Left ventricle myocardium inferior (tissue), 1 donor: ENCODE measurements around the gene BMPR1B. TPM values are rescaled to one million over a fixed set of nuclear protein-coding genes. Genes with fewer than 3 reads are reported as not detected.

Experiments used
- DNase-seq: peaks from one replicate; pipeline ENCODE4 v3.0.0-alpha.2; 2020
- H3K27ac ChIP-seq: fragments of 200-600 bp; replicated peaks from 2 replicates; pipeline ENCODE4 v1.8.0; 2021
- H3K27me3 ChIP-seq: fragments of 200-600 bp; 2 replicates; pipeline ENCODE4 v1.8.0; 2021; ENCODE audit warnings: low read depth
- H3K36me3 ChIP-seq: fragments of 200-600 bp; 2 replicates; pipeline ENCODE4 v1.8.0; 2021
- H3K4me1 ChIP-seq: fragments of 200-600 bp; 2 replicates; pipeline ENCODE4 v1.8.0; 2021
- H3K4me3 ChIP-seq: fragments of 200-600 bp; 2 replicates; pipeline ENCODE4 v1.8.0; 2021; ENCODE audit warnings: mild to moderate bottlenecking, moderate library complexity
- H3K9me3 ChIP-seq: fragments of 200-600 bp; replicated peaks from 2 replicates; pipeline ENCODE4 v1.8.0; 2021
- CTCF ChIP-seq: fragments of 200-600 bp; IDR thresholded peaks from 2 replicates; pipeline ENCODE4 v1.8.0; 2021; ENCODE audit warnings: antibody characterized with exemption, mild to moderate bottlenecking, borderline replicate concordance
- intact Hi-C: fragments of 100-400 bp; cut with micrococcal nuclease; formaldehyde crosslinking; loops from one replicate; pipeline ENCODE4 v1.11.0; 2022
- total RNA-seq: library from RNA; stranded (reverse); fragmentation: NEBNext Ultra II Directional; extraction: Animal tissue kit (Norgen Biotek cat#: 25700); gene quantifications from one replicate; pipeline ENCODE4 v1.2.1, GENCODE V29; 2021
- donor health status: DM: no; HTN: yes; CAD: no; lungs with severe emphysema.

The BMPR1B gene
- total RNA-seq, 1 donor from 2014 or later, result 3.0 TPM

- TF ChIP-seq CTCF, result no peak
- H3K27ac ChIP-seq, result no peak overlapping the region
- H3K9me3 ChIP-seq, result no peaks in the 10 kb centered on the region
- H3K4me1 ChIP-seq, result peaks cover 3% of the 10 kb centered on the region
- intact Hi-C loops, result no loop called here
- peaks cover 52% of the 10 kb centered on the region for H3K27me3 ChIP-seq
- H3K36me3 ChIP-seq, result no peaks in the 10 kb centered on the region
- no peak overlapping the region for H3K4me3 ChIP-seq
- DNase-seq, result no peak
Measured at GRCh38 chr4:94763500-94763899, 5.7 kb downstream of the BMPR1B start.

GRCh38 chr4:94764069-94764468, 6.3 kb downstream of the BMPR1B start:
- Histone ChIP-seq H3K27ac (no peak overlapping the region), H3K36me3 (no peaks in the 10 kb centered on the region), H3K27me3 (peaks cover 52% of the 10 kb centered on the region), H3K4me3 (no peak overlapping the region), H3K4me1 (no peaks in the 10 kb centered on the region), H3K9me3 (no peaks in the 10 kb centered on the region)
- DNase-seq, result no peak
- no peak for TF ChIP-seq CTCF
- intact Hi-C loops, result no loop called here

GRCh38 chr4:94765174-94765573, 7.4 kb downstream of the BMPR1B start:
- no peak for DNase-seq
- TF ChIP-seq CTCF, result no peak
- intact Hi-C loops, result no loop called here
- no peaks in the 10 kb centered on the region for H3K9me3 ChIP-seq
- no peak overlapping the region for H3K4me3 ChIP-seq
- H3K36me3 ChIP-seq, result no peaks in the 10 kb centered on the region
- H3K27me3 ChIP-seq, result peaks cover 44% of the 10 kb centered on the region
- no peak overlapping the region for H3K27ac ChIP-seq
- H3K4me1 ChIP-seq, result no peaks in the 10 kb centered on the region

GRCh38 chr4:94765648-94766047, 7.9 kb downstream of the BMPR1B start:
- no peak for DNase-seq
- no peak for TF ChIP-seq CTCF

GRCh38 chr4:94766856-94767255, 9.1 kb downstream of the BMPR1B start:
- H3K36me3 ChIP-seq, result no peaks in the 10 kb centered on the region
- TF ChIP-seq CTCF, result no peak
- no peaks in the 10 kb centered on the region for H3K9me3 ChIP-seq
- H3K27me3 ChIP-seq, result peaks cover 39% of the 10 kb centered on the region
- H3K27ac ChIP-seq, result no peak overlapping the region
- no peak overlapping the region for H3K4me3 ChIP-seq
- H3K4me1 ChIP-seq, result no peaks in the 10 kb centered on the region
- intact Hi-C loops, result no loop called here
- DNase-seq, result no peak

More at GRCh38 chr4:94765648-94766047, 7.9 kb downstream of the BMPR1B start:
- Histone ChIP-seq H3K36me3 (no peaks in the 10 kb centered on the region), H3K4me1 (no peaks in the 10 kb centered on the region), H3K27ac (no peak overlapping the region), H3K27me3 (peaks cover 39% of the 10 kb centered on the region), H3K4me3 (no peak overlapping the region), H3K9me3 (no peaks in the 10 kb centered on the region)
- intact Hi-C loops, result no loop called here

GRCh38 chr4:94767446-94767845, 9.7 kb downstream of the BMPR1B start:
- DNase-seq, result no peak
- no peaks in the 10 kb centered on the region for H3K4me1 ChIP-seq
- H3K27ac ChIP-seq, result no peak overlapping the region
- no peaks in the 10 kb centered on the region for H3K9me3 ChIP-seq
- H3K4me3 ChIP-seq, result no peak overlapping the region
- peaks cover 39% of the 10 kb centered on the region for H3K27me3 ChIP-seq
- H3K36me3 ChIP-seq, result no peaks in the 10 kb centered on the region
- intact Hi-C loops, result no loop called here
- TF ChIP-seq CTCF, result no peak
